Duodenal mucosa (tissue), 2 donors: ENCODE data around the gene SETX.

Source experiments
- H3K27ac ChIP-seq: one replicate; pipeline ENCODE4 v1.7.0; 2013; ENCODE audit warnings: low read depth, low read length
- H3K27me3 ChIP-seq, 2 donors: one replicate each; pipeline ENCODE4 v1.7.0; 2013; ENCODE audit warnings: low read length in 2 of 2, control low read depth in 1 of 2; ENCODE audit not compliant: insufficient read depth in 2 of 2, control insufficient read depth in 1 of 2
- H3K36me3 ChIP-seq, 2 donors: one replicate each; pipeline ENCODE4 v1.7.0; 2013; ENCODE audit warnings: low read length in 2 of 2, control low read depth in 1 of 2; ENCODE audit not compliant: insufficient read depth in 2 of 2, control insufficient read depth in 1 of 2
- H3K4me1 ChIP-seq, 2 donors: one replicate each; pipeline ENCODE4 v1.7.0; 2013; ENCODE audit warnings: low read length in 2 of 2, control low read depth in 1 of 2; ENCODE audit not compliant: insufficient read depth in 2 of 2, control insufficient read depth in 1 of 2
- H3K4me3 ChIP-seq, 2 donors: one replicate each; pipeline ENCODE4 v1.7.0; 2013; ENCODE audit warnings: low read length in 2 of 2, low read depth in 1 of 2
- H3K9ac ChIP-seq, 2 donors: one replicate each; pipeline ENCODE4 v1.7.0; 2013; ENCODE audit warnings: low read length in 2 of 2, low read depth in 1 of 2
- H3K9me3 ChIP-seq, 2 donors: one replicate each; pipeline ENCODE4 v1.7.0; 2013; ENCODE audit warnings: low read length in 2 of 2, control low read depth in 1 of 2; ENCODE audit not compliant: control insufficient read depth in 1 of 2

The SETX gene

GRCh38 chr9:132221941-132222340 is 132.8 kb downstream of the SETX start:
- Histone ChIP-seq H3K36me3 (no peaks in the 10 kb centered on the region), H3K27me3 (no peaks in the 10 kb centered on the region), H3K4me1 (no peaks in the 10 kb centered on the region)

GRCh38 chr9:132218208-132218607 is 136.6 kb downstream of the SETX start:
- no peak overlapping the region for H3K4me3 ChIP-seq

More at GRCh38 chr9:132221941-132222340, 132.8 kb downstream of the SETX start:
- H3K27ac ChIP-seq: no peak overlapping the region
- H3K9me3 ChIP-seq: no peaks in the 10 kb centered on the region
- no peak overlapping the region for H3K9ac ChIP-seq
- no peak overlapping the region for H3K4me3 ChIP-seq

GRCh38 chr9:132216861-132217619 is 137.7 kb downstream of the SETX start:
- Histone ChIP-seq H3K4me1 (no peaks in the 10 kb centered on the region), H3K36me3 (no peaks in the 10 kb centered on the region), H3K27ac (no peak overlapping the region), H3K9me3 (no peaks in the 10 kb centered on the region), H3K27me3 (no peaks in the 10 kb centered on the region), H3K9ac (no peak overlapping the region), H3K4me3 (no peak overlapping the region)

More at GRCh38 chr9:132218208-132218607, 136.6 kb downstream of the SETX start:
- no peaks in the 10 kb centered on the region for H3K27me3 ChIP-seq
- no peak overlapping the region for H3K27ac ChIP-seq
- no peaks in the 10 kb centered on the region for H3K9me3 ChIP-seq
- H3K9ac ChIP-seq: no peak overlapping the region
- no peaks in the 10 kb centered on the region for H3K36me3 ChIP-seq
- no peaks in the 10 kb centered on the region for H3K4me1 ChIP-seq

- Histone ChIP-seq H3K9me3 (no peaks in the 10 kb centered on the region), H3K4me3 (no peak overlapping the region), H3K36me3 (no peaks in the 10 kb centered on the region), H3K9ac (no peak overlapping the region), H3K27me3 (no peaks in the 10 kb centered on the region), H3K27ac (no peak overlapping the region), H3K4me1 (no peaks in the 10 kb centered on the region)
These were observed 140.7 kb downstream of the SETX start for GRCh38 chr9:132214027-132214622.

- H3K4me3 ChIP-seq: no peak overlapping the region
- no peak overlapping the region for H3K9ac ChIP-seq
- no peak overlapping the region for H3K27ac ChIP-seq
- no peaks in the 10 kb centered on the region for H3K4me1 ChIP-seq
- H3K27me3 ChIP-seq: no peaks in the 10 kb centered on the region
- no peaks in the 10 kb centered on the region for H3K36me3 ChIP-seq
- no peaks in the 10 kb centered on the region for H3K9me3 ChIP-seq
These were observed 143.2 kb downstream of the SETX start for GRCh38 chr9:132211570-132211969.
